K562 (cell line): ENCODE measurements around the gene CLCNKB. TPM values are rescaled to one million over a fixed set of nuclear protein-coding genes. Genes with fewer than 3 reads are reported as not detected.
A peak's percentile ranks its signal among the peaks of the same experiment; 100 is the strongest.

Source experiments
- ATF3 ChIP-seq, 2 experiments: fragments of 450-650 bp in 1 of 2; sonication (generic) in 1 of 2; formaldehyde crosslinking in 1 of 2; IDR thresholded peaks in 1 of 2; conservative IDR thresholded peaks in 1 of 2; 2 replicates each; pipeline versions ENCODE4 v1.6.1 to v1.8.1; 2016 to 2023; ENCODE audit warnings: mild to moderate bottlenecking in 2 of 2, moderate library complexity in 2 of 2, inconsistent platforms in 1 of 2, missing genetic modification reagents in 1 of 2
- CEBPB ChIP-seq: fragments of 450-650 bp; IDR thresholded peaks from 2 replicates; pipeline ENCODE4 v1.6.1; 2016; ENCODE audit warnings: missing genetic modification characterization, missing compliant biosample characterization
- CSDE1 ChIP-seq, 2 experiments: fragments of 450-650 bp; IDR thresholded peaks; 2 replicates each; pipeline ENCODE4 v1.6.1; 2016; ENCODE audit warnings: mild to moderate bottlenecking in 1 of 2
- DIDO1 ChIP-seq: fragments of 450-650 bp; IDR thresholded peaks from 2 replicates; pipeline ENCODE4 v1.6.1; 2016; ENCODE audit warnings: low read depth, missing biosample characterization, missing genetic modification characterization
- ESRRA ChIP-seq: fragments of 450-650 bp; IDR thresholded peaks from 2 replicates; pipeline ENCODE4 v1.6.1; 2014; ENCODE audit warnings: low read depth, mild to moderate bottlenecking, moderate library complexity, borderline replicate concordance
- HCFC1 ChIP-seq: IDR thresholded peaks from 2 replicates; pipeline ENCODE4 v1.6.1; 2012; ENCODE audit warnings: low read depth, low read length, improper control_type of control experiment
- HDAC8 ChIP-seq: fragments of 450-650 bp; IDR thresholded peaks from 2 replicates; pipeline ENCODE4 v1.6.1; 2016; ENCODE audit warnings: mild to moderate bottlenecking, missing genetic modification characterization, moderate library complexity, missing compliant biosample characterization
- KDM5B ChIP-seq: fragments of 200-600 bp; sonication (generic); IDR thresholded peaks from 2 replicates; pipeline ENCODE4 v1.6.1; 2012; ENCODE audit warnings: low read depth, mild to moderate bottlenecking, moderate library complexity, low read length, control low read depth, inconsistent platforms; ENCODE audit not compliant: insufficient replicate concordance
- KLF13 ChIP-seq: fragments of 450-650 bp; IDR thresholded peaks from 2 replicates; pipeline ENCODE4 v1.6.1; 2016; ENCODE audit warnings: missing genetic modification characterization, low read depth, mild to moderate bottlenecking, missing compliant biosample characterization, moderate library complexity, borderline replicate concordance
- KLF6 ChIP-seq: fragments of 250-450 bp; sonication (Bioruptor Pico); IDR thresholded peaks from 2 replicates; pipeline ENCODE4 v1.4.0; 2020; ENCODE audit warnings: mild to moderate bottlenecking, moderate library complexity, borderline replicate concordance
- MEIS2 ChIP-seq: fragments of 450-650 bp; IDR thresholded peaks from 2 replicates; pipeline ENCODE4 v1.6.1; 2014; ENCODE audit warnings: mild to moderate bottlenecking; ENCODE audit not compliant: partially characterized antibody
- MYC ChIP-seq, 2 experiments: fragments of 250-450 bp in 1 of 2; sonication (Bioruptor Pico) in 1 of 2; IDR thresholded peaks; 2 replicates each; pipeline versions ENCODE4 v1.5.1 to v1.6.1; 2012 to 2021; ENCODE audit warnings: low read depth in 2 of 2, borderline replicate concordance in 1 of 2, improper control_type of control experiment in 1 of 2, low read length in 1 of 2, mild to moderate bottlenecking in 1 of 2, moderate library complexity in 1 of 2
- NFIC ChIP-seq: fragments of 450-650 bp; IDR thresholded peaks from 2 replicates; pipeline ENCODE4 v1.6.1; 2017; ENCODE audit warnings: mild to moderate bottlenecking, inconsistent platforms
- NFRKB ChIP-seq: fragments of 450-650 bp; IDR thresholded peaks from 2 replicates; pipeline ENCODE4 v1.6.1; 2016; ENCODE audit warnings: low read depth
- PKNOX1 ChIP-seq: fragments of 450-650 bp; IDR thresholded peaks from 2 replicates; pipeline ENCODE4 v1.6.1; 2016
- POLR2H ChIP-seq: IDR thresholded peaks from 2 replicates; pipeline ENCODE4 v1.6.1; 2016; ENCODE audit warnings: missing genetic modification characterization, low read depth, mild to moderate bottlenecking, control low read depth, missing compliant biosample characterization, moderate library complexity
- RCOR1 ChIP-seq, 2 experiments: IDR thresholded peaks; 2 replicates each; pipeline ENCODE4 v1.6.1; 2012; ENCODE audit warnings: low read depth in 2 of 2, low read length in 2 of 2, borderline replicate concordance in 1 of 2, improper control_type of control experiment in 1 of 2
- SIX5 ChIP-seq, 2 experiments: IDR thresholded peaks; 2 replicates each; pipeline ENCODE4 v1.6.1; 2011; ENCODE audit warnings: low read length in 2 of 2, borderline replicate concordance in 1 of 2, low read depth in 1 of 2, mild to moderate bottlenecking in 1 of 2, moderate library complexity in 1 of 2; ENCODE audit not compliant: insufficient read depth in 1 of 2
- TAF9B ChIP-seq: fragments of 450-650 bp; IDR thresholded peaks from 2 replicates; pipeline ENCODE4 v1.6.1; 2018; ENCODE audit warnings: mild to moderate bottlenecking; ENCODE audit not compliant: partially characterized antibody
- ZBTB5 ChIP-seq: fragments of 450-650 bp; IDR thresholded peaks from 2 replicates; pipeline ENCODE4 v1.6.1; 2017; ENCODE audit warnings: antibody characterized with exemption
- ZC3H8 ChIP-seq: fragments of 450-650 bp; IDR thresholded peaks from 2 replicates; pipeline ENCODE4 v1.6.1; 2017
- ZNF175 ChIP-seq: fragments of 200-800 bp; sonication (Bioruptor generic); IDR thresholded peaks from 2 replicates; pipeline ENCODE4 v1.6.1; 2016; ENCODE audit warnings: low read depth, mild to moderate bottlenecking, missing genetic modification characterization, missing compliant biosample characterization
- ZNF217 ChIP-seq: sonication (generic); formaldehyde crosslinking; IDR thresholded peaks from 2 replicates; pipeline ENCODE4 v1.8.0; 2022; ENCODE audit warnings: mild to moderate bottlenecking, missing genetic modification reagents
- ZNF354B ChIP-seq: fragments of 250-450 bp; sonication (Bioruptor Pico); IDR thresholded peaks from 2 replicates; pipeline ENCODE4 v1.4.0; 2020
- ZNF436 ChIP-seq: fragments of 250-450, 450-650 bp; sonication (Bioruptor Pico); formaldehyde crosslinking; IDR thresholded peaks from 2 replicates; pipeline ENCODE4 v1.7.0; 2020; ENCODE audit warnings: mild to moderate bottlenecking
- ZNF696 ChIP-seq: fragments of 250-450 bp; sonication (Bioruptor Pico); conservative IDR thresholded peaks from 2 replicates; pipeline ENCODE4 v1.4.0; 2020; ENCODE audit warnings: mild to moderate bottlenecking, moderate library complexity
- polyA plus RNA-seq, 8 experiments: library from polyadenylated mRNA; depleted of rRNA in 4 of 8; stranded (reverse) in 5 of 8; unstranded in 3 of 8; fragments of >200 nt; fragmentation: Nextera tagmentation in 2 of 8; fragmentation: Illumina TruSeq in 1 of 8; extraction: Ambion mirVana in 2 of 8; extraction: Trizol in 1 of 8; gene quantifications; 2 replicates each; pipeline versions ENCODE4 v1.2.1 to v1.2.3, GENCODE V29; 2011 to 2014; ENCODE audit warnings: inconsistent platforms in 1 of 8, missing spikeins in 1 of 8
- total RNA-seq, 7 experiments: library from RNA; depleted of rRNA in 6 of 7; stranded (reverse); fragments of >200 nt in 6 of 7; fragmentation: Illumina TruSeq in 2 of 7; extraction: Trizol in 2 of 7; gene quantifications; 2 replicates each; pipeline versions ENCODE4 v1.2.1 to v1.2.3, GENCODE V29; 2011 to 2021; ENCODE audit warnings: low replicate concordance in 1 of 7

Gene CLCNKB
- total and polyA plus RNA-seq, 9 of the 15 experiments (the other 6 are each of a cell fraction or from before 2014, with no cell fraction given) = 0.08 to 1.7 (median 0.64) TPM

GRCh38 chr1:16067127-16067768, 23.7 kb downstream of the CLCNKB start (continued):
- no peak for TF ChIP-seq KLF13
- TF ChIP-seq ZNF696 (CRISPR knock-in tag) = no peak
- TF ChIP-seq POLR2H (tag) = no peak
- no peak for TF ChIP-seq KLF6 (CRISPR knock-in tag)
- TF ChIP-seq HDAC8 = no peak
- TF ChIP-seq ATF3 (IDR thresholded peaks at IDR 0.05) = peak; percentile 46
- no peak for TF ChIP-seq ATF3 (CRISPR knock-in tag; conservative IDR thresholded peaks at IDR 0.05)
- no peak for TF ChIP-seq ZC3H8
- TF ChIP-seq ZNF217 (CRISPR knock-in tag) = no peak
- TF ChIP-seq KDM5B = no peak
- TF ChIP-seq ESRRA = peak; percentile 74
- TF ChIP-seq TAF9B = no peak
- no peak for TF ChIP-seq ZBTB5
- TF ChIP-seq MEIS2 = peak; percentile 28
- TF ChIP-seq HCFC1 = no peak
- no peak for TF ChIP-seq CSDE1 (IDR thresholded peaks at IDR 0.05)
- TF ChIP-seq NFIC = no peak
- TF ChIP-seq SIX5 (IDR thresholded peaks at IDR 0.05; ENCODE audit: borderline replicate concordance in 1 of 2, insufficient read depth in 1 of 2, low read depth in 1 of 2, low read length in 2 of 2) = no peak
- no peak for TF ChIP-seq ZNF436 (CRISPR knock-in tag)
- TF ChIP-seq ZNF354B (CRISPR knock-in tag) = no peak
- peak; percentile 97 for TF ChIP-seq PKNOX1
- TF ChIP-seq DIDO1 (tag) = no peak
- TF ChIP-seq MYC (IDR thresholded peaks at IDR 0.05; ENCODE audit: low read depth, low read length) = no peak
- no peak for TF ChIP-seq MYC (CRISPR knock-in tag; IDR thresholded peaks at IDR 0.05; ENCODE audit: borderline replicate concordance, low read depth)
- TF ChIP-seq NFRKB = no peak
- TF ChIP-seq RCOR1 (IDR thresholded peaks at IDR 0.05; ENCODE audit: borderline replicate concordance in 1 of 2, low read depth in 2 of 2, low read length in 2 of 2) = no peak
- TF ChIP-seq CEBPB (tag) = no peak
- TF ChIP-seq ZNF175 (CRISPR knock-in tag) = no peak
